ENCODE measurements around the gene NEU3. TPM values are rescaled to one million over a fixed set of nuclear protein-coding genes. Genes with fewer than 3 reads are reported as not detected.

NEU3 gene
- total RNA-seq, 4 donors from 2014 or later = 10.9 to 50.0 (median 13.3) TPM

- Histone ChIP-seq H3K9me3 (no peaks in the 10 kb centered on the region), H3K4me1 (no peaks in the 10 kb centered on the region), H3K4me3 (no peak overlapping the region), H3K27me3 (no peaks in the 10 kb centered on the region), H3K27ac (no peak overlapping the region), H3K36me3 (no peaks in the 10 kb centered on the region)
- DNase-seq = no peak
- TF ChIP-seq POLR2A (IDR thresholded peaks at IDR 0.05) (no peak), CTCF (IDR thresholded peaks at IDR 0.05) (no peak)
- intact Hi-C loops (cut with DNase I; ENCODE audit: low total_unique reads) = no loop called here
These were observed 4.1 kb downstream of the NEU3 start for GRCh38 chr11:74992852-74993251.

- H3K4me1 ChIP-seq = no peaks in the 10 kb centered on the region
- H3K9me3 ChIP-seq = no peaks in the 10 kb centered on the region
- no peak for TF ChIP-seq POLR2A (IDR thresholded peaks at IDR 0.05)
- no peak for TF ChIP-seq CTCF (IDR thresholded peaks at IDR 0.05)
- no peaks in the 10 kb centered on the region for H3K36me3 ChIP-seq
- no peak overlapping the region for H3K4me3 ChIP-seq
- H3K27me3 ChIP-seq = no peaks in the 10 kb centered on the region
- no peak overlapping the region for H3K27ac ChIP-seq
- intact Hi-C loops (cut with DNase I; ENCODE audit: low total_unique reads) = no loop called here
- no peak for DNase-seq
These were observed 12.2 kb downstream of the NEU3 start for GRCh38 chr11:75000975-75001354.

- TF ChIP-seq CTCF (IDR thresholded peaks at IDR 0.05) (no peak), POLR2A (IDR thresholded peaks at IDR 0.05) (no peak)
- Histone ChIP-seq H3K36me3 (no peaks in the 10 kb centered on the region), H3K27ac (no peak overlapping the region)
These were observed 13.0 kb downstream of the NEU3 start for GRCh38 chr11:75001686-75002085.

GRCh38 chr11:75002516-75002915 lies 13.8 kb downstream of the NEU3 start:
- Histone ChIP-seq H3K4me1 (no peaks in the 10 kb centered on the region), H3K27me3 (no peaks in the 10 kb centered on the region), H3K9me3 (no peaks in the 10 kb centered on the region), H3K4me3 (no peak overlapping the region), H3K27ac (no peak overlapping the region), H3K36me3 (no peaks in the 10 kb centered on the region)
- DNase-seq = no peak
- intact Hi-C loops (cut with DNase I; ENCODE audit: low total_unique reads) = no loop called here
- TF ChIP-seq POLR2A (IDR thresholded peaks at IDR 0.05) (no peak), CTCF (IDR thresholded peaks at IDR 0.05) (no peak)

More at GRCh38 chr11:75001686-75002085, 13.0 kb downstream of the NEU3 start:
- Histone ChIP-seq H3K27me3 (no peaks in the 10 kb centered on the region), H3K4me3 (no peak overlapping the region), H3K4me1 (no peaks in the 10 kb centered on the region), H3K9me3 (no peaks in the 10 kb centered on the region)
- intact Hi-C loops (cut with DNase I; ENCODE audit: low total_unique reads) = no loop called here
- no peak for DNase-seq

- no peaks in the 10 kb centered on the region for H3K36me3 ChIP-seq
- no peaks in the 10 kb centered on the region for H3K27me3 ChIP-seq
- no peak overlapping the region for H3K4me3 ChIP-seq
- H3K4me1 ChIP-seq = no peaks in the 10 kb centered on the region
- no peak for DNase-seq
- no peak overlapping the region for H3K27ac ChIP-seq
- TF ChIP-seq POLR2A (IDR thresholded peaks at IDR 0.05) = no peak
- TF ChIP-seq CTCF (IDR thresholded peaks at IDR 0.05) = no peak
- H3K9me3 ChIP-seq = no peaks in the 10 kb centered on the region
- intact Hi-C loops (cut with DNase I; ENCODE audit: low total_unique reads) = no loop called here
These were observed 15.5 kb downstream of the NEU3 start for GRCh38 chr11:75004215-75004614.
